Central memory CD4-positive, alpha-beta T cell (primary cell): Measurements from ENCODE around the gene SEPSECS.

Source experiments
- DNase-seq: peaks from one replicate; pipeline ENCODE4 v3.0.0; 2022

The SEPSECS gene

GRCh38 chr4:25078523-25078922 is 81.7 kb downstream of the SEPSECS start:
- no peak for DNase-seq

- DNase-seq = no peak
These were observed 83.4 kb downstream of the SEPSECS start for GRCh38 chr4:25076625-25077398.

GRCh38 chr4:25075851-25076250 is 84.4 kb downstream of the SEPSECS start:
- no peak for DNase-seq

GRCh38 chr4:25075129-25075528 is 85.1 kb downstream of the SEPSECS start:
- DNase-seq = no peak

- DNase-seq = no peak
These were observed 89.7 kb downstream of the SEPSECS start for GRCh38 chr4:25070545-25070944.
